Vagina (tissue), 2 donors: ENCODE results near the gene SMC2. TPM values are rescaled to one million over a fixed set of nuclear protein-coding genes. Genes with fewer than 3 reads are reported as not detected.

Experiments
- DNase-seq, 2 donors: peaks; one replicate each; pipeline ENCODE4 v3.0.0-alpha.2; 2017; ENCODE audit errors: extremely low spot score in 2 of 2
- H3K27ac ChIP-seq: fragments of 200-600 bp; sonication (generic); one replicate; pipeline ENCODE4 v1.5.1; 2019
- H3K27me3 ChIP-seq: fragments of 200-600 bp; sonication (generic); one replicate; pipeline ENCODE4 v1.5.1; 2019
- H3K36me3 ChIP-seq, 2 donors: fragments of 200-600 bp; sonication (generic); one replicate each; pipeline ENCODE4 v1.5.1; 2017 to 2019
- H3K4me1 ChIP-seq: fragments of 200-600 bp; sonication (generic); one replicate; pipeline ENCODE4 v1.5.1; 2019
- H3K4me3 ChIP-seq, 2 donors: fragments of 200-600 bp; sonication (generic); 1 replicate in 1 of 2; 2 replicates in 1 of 2; pipeline ENCODE4 v1.5.1; 2016 to 2019
- H3K9me3 ChIP-seq: fragments of 200-600 bp; sonication (generic); one replicate; pipeline ENCODE4 v1.5.1; 2019
- POLR2A ChIP-seq, 2 donors: fragments of 450-650 bp; IDR thresholded peaks; one replicate each; pipeline ENCODE4 v1.6.1; 2017; ENCODE audit warnings: antibody characterized with exemption in 2 of 2, mild to moderate bottlenecking in 2 of 2, moderate library complexity in 2 of 2
- POLR2AphosphoS5 ChIP-seq, 2 donors: sonication (generic); formaldehyde crosslinking; IDR thresholded peaks; one replicate each; pipeline ENCODE4 v1.9.0; 2017; ENCODE audit warnings: antibody characterized with exemption in 2 of 2, mild to moderate bottlenecking in 2 of 2, low read depth in 1 of 2; ENCODE audit not compliant: insufficient read depth in 1 of 2
- intact Hi-C: fragments of 100-400 bp; cut with DNase I; formaldehyde crosslinking; loops from one replicate; pipeline ENCODE4 v1.15.1; 2023
- total RNA-seq: library from RNA; depleted of rRNA; stranded (reverse); fragments of >200 nt; gene quantifications from one replicate; pipeline ENCODE4 v1.2.3, GENCODE V29; 2016
- TF ChIP-seq, protein P1 (sequence below), 3 experiments: fragments of 450-650 bp in 2 of 3; fragments of 200-600 bp in 1 of 3; sonication (generic) in 1 of 3; IDR thresholded peaks; one replicate each; pipeline ENCODE4 v1.5.1; 2017 to 2019; ENCODE audit warnings: antibody characterized with exemption in 3 of 3, mild to moderate bottlenecking in 2 of 3, moderate library complexity in 2 of 3

SMC2 gene
- total RNA-seq, 1 donor from 2014 or later, result 5.2 TPM

DNA sequence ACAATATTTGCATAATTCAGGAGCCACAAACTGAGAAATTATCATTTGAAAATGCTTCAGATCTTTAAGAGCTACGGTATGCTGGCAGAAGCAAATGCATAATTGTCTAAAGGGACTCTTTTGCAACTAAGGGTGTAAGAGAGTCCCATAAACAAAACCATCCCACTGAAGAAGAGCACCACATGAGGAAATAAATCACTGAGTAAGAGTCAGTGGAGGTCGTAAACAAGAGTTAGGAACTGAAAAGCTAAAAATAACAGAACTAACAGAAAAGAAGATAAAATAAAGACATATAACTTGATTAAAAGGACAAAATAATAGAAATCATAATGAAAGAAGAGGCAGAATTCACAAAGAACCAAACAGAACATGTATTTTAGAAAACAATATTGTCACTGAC lies 3.5 kb upstream of the SMC2 start:
- Histone ChIP-seq H3K4me3 (no peak overlapping the region), H3K27me3 (no peaks in the 10 kb centered on the region), H3K36me3 (no peaks in the 10 kb centered on the region), H3K9me3 (no peaks in the 10 kb centered on the region), H3K27ac (no peak overlapping the region), H3K4me1 (peaks cover 19% of the 10 kb centered on the region)
- DNase-seq, result no peak
- intact Hi-C loops, result no loop called here
- TF ChIP-seq, protein P1, sequence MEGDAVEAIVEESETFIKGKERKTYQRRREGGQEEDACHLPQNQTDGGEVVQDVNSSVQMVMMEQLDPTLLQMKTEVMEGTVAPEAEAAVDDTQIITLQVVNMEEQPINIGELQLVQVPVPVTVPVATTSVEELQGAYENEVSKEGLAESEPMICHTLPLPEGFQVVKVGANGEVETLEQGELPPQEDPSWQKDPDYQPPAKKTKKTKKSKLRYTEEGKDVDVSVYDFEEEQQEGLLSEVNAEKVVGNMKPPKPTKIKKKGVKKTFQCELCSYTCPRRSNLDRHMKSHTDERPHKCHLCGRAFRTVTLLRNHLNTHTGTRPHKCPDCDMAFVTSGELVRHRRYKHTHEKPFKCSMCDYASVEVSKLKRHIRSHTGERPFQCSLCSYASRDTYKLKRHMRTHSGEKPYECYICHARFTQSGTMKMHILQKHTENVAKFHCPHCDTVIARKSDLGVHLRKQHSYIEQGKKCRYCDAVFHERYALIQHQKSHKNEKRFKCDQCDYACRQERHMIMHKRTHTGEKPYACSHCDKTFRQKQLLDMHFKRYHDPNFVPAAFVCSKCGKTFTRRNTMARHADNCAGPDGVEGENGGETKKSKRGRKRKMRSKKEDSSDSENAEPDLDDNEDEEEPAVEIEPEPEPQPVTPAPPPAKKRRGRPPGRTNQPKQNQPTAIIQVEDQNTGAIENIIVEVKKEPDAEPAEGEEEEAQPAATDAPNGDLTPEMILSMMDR (IDR thresholded peaks at IDR 0.05), result no peak
- TF ChIP-seq POLR2A (IDR thresholded peaks at IDR 0.05) (no peak), POLR2AphosphoS5 (IDR thresholded peaks at IDR 0.05; ENCODE audit: insufficient read depth in 1 of 2, low read depth in 1 of 2) (no peak)

DNA sequence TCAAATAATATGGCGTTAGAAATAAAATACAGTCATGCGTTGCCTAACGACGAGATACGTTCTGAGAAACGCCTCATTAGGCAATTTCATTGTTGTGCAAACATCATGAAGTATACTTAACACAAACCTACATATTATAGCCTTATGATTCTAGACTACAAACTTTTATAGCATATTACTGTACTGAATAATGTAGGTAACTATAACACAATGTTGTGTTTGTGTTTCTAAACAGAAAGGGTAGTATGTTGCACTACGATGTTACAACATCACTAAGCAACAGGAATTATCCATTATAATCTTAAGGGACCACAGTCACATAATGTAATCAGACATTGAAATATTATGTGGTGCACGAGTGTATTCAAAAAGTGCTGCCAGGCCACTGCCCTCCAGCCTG lies 3.0 kb upstream of the SMC2 start:
- intact Hi-C loops, result no loop called here
- no peak overlapping the region for H3K4me3 ChIP-seq

DNA sequence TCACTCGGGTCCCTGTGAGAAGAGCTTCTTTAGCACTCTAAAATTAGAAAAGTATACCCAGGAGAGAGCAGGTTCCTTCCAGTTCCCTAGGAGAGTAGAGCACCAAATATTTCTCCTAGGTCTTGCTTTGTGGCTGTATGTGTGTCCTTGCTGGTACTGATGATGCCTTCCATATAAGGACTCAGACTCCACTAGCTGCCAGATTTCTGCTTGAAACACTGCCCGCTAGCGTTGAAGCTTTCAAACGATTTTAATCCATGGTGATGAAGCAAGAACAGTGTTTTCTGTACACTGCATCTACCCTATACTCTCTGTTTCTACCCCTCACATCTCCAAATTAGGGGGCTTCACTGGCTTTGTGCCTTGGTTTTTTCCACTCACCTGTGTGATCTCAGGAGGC lies 2.4 kb upstream of the SMC2 start:
- H3K27ac ChIP-seq, result peak overlapping the region; percentile 19
- peaks cover 25% of the 10 kb centered on the region for H3K4me1 ChIP-seq
- no peak for DNase-seq

More for the DNA sequence above, 3.0 kb upstream of the SMC2 start:
- TF ChIP-seq, protein P1 (IDR thresholded peaks at IDR 0.05), result no peak
- TF ChIP-seq POLR2A (IDR thresholded peaks at IDR 0.05) (no peak), POLR2AphosphoS5 (IDR thresholded peaks at IDR 0.05; ENCODE audit: insufficient read depth in 1 of 2, low read depth in 1 of 2) (no peak)
- Histone ChIP-seq H3K36me3 (no peaks in the 10 kb centered on the region), H3K9me3 (no peaks in the 10 kb centered on the region), H3K27me3 (no peaks in the 10 kb centered on the region), H3K27ac (peak overlapping the region; percentile 19), H3K4me1 (peaks cover 24% of the 10 kb centered on the region)
- DNase-seq, result no peak

DNA sequence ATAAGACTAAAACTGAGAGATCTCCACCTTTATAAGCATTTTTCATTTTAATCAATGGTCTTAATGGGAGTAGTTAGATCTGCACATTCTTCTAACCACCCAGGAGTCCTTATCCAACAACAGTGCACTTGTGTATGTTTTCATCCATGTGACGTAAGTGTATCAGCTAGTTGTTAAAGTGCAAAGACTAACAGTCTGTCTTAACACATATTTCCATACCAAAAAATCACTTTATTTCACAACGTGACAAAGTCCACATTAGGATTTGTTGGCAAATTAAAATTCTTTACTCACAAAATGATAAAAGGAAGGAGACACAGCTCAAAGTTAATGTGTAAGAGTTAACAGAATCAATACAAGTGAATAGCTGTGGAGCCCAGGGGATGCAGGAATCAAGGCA lies 1.9 kb upstream of the SMC2 start:
- Histone ChIP-seq H3K27ac (no peak overlapping the region), H3K27me3 (no peaks in the 10 kb centered on the region), H3K4me1 (peaks cover 25% of the 10 kb centered on the region), H3K4me3 (no peak overlapping the region), H3K9me3 (no peaks in the 10 kb centered on the region), H3K36me3 (no peaks in the 10 kb centered on the region)
- DNase-seq, result no peak
- intact Hi-C loops, result loop anchor here (1.0 kb wide), 1 partner anchor 21 kb away; no protein-coding TSS in a partner anchor
- TF ChIP-seq POLR2A (IDR thresholded peaks at IDR 0.05) (no peak), POLR2AphosphoS5 (IDR thresholded peaks at IDR 0.05; ENCODE audit: insufficient read depth in 1 of 2, low read depth in 1 of 2) (no peak)
- TF ChIP-seq, protein P1 (IDR thresholded peaks at IDR 0.05), result no peak

More for the DNA sequence above, 2.4 kb upstream of the SMC2 start:
- Histone ChIP-seq H3K27me3 (no peaks in the 10 kb centered on the region), H3K36me3 (no peaks in the 10 kb centered on the region), H3K4me3 (no peak overlapping the region), H3K9me3 (no peaks in the 10 kb centered on the region)
- intact Hi-C loops, result loop anchor here (1.0 kb wide), 1 partner anchor 22 kb away; no protein-coding TSS in a partner anchor
- TF ChIP-seq POLR2AphosphoS5 (IDR thresholded peaks at IDR 0.05; ENCODE audit: insufficient read depth in 1 of 2, low read depth in 1 of 2) (no peak), POLR2A (IDR thresholded peaks at IDR 0.05) (no peak)
- TF ChIP-seq, protein P1 (IDR thresholded peaks at IDR 0.05), result no peak

DNA sequence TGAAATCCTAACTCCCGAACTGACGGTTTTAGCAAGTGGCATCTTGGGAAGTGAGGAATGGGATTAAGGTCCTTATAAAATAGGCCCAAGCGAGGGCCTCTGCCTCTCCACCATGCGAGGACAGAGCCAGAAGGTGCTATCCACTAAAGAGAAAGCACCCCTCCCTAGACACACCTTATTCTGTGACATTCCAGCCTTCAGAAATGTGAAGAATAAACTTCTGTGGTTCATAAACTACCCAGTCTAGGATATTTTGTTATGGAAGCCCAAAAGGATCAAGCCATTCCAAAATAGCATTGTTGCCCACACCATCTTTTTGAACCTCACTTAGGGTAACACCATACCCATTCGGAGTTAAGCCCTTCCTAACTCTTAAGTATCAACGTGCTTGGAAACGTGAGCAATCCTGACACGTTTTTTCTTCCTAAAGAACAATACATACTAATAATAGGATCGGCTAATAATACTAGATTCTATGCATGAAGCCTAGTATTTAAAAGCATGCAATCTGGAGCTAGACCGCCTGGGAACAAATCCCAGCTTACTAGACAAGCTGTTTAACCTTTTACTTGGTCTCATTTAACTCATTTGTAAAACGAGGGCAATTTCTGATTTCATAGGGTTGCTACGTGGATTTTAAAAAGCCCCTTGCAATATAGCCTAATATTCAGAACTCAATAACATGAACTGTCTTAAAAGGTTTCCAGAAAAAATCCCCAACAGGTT lies 1.1 kb upstream of the SMC2 start:
- no peaks in the 10 kb centered on the region for H3K9me3 ChIP-seq
- H3K27ac ChIP-seq, result peak overlapping the region; percentile 93
- H3K4me3 ChIP-seq, result peak overlapping the region; percentile 45 to 53
- TF ChIP-seq, protein P1 (IDR thresholded peaks at IDR 0.05), result no peak
- TF ChIP-seq POLR2A (IDR thresholded peaks at IDR 0.05) (no peak), POLR2AphosphoS5 (IDR thresholded peaks at IDR 0.05; ENCODE audit: insufficient read depth in 1 of 2, low read depth in 1 of 2) (no peak)
- no peaks in the 10 kb centered on the region for H3K27me3 ChIP-seq
- DNase-seq, result no peak
- H3K36me3 ChIP-seq, result no peaks in the 10 kb centered on the region
- intact Hi-C loops, result loop anchor here (1.0 kb wide), 1 partner anchor 20 kb away; no protein-coding TSS in a partner anchor
- peaks cover 25% of the 10 kb centered on the region for H3K4me1 ChIP-seq
